ENCODE data around the gene TMX1. TPM values are rescaled to one million over a fixed set of nuclear protein-coding genes. Genes with fewer than 3 reads are reported as not detected.

The TMX1 gene
- total and polyA plus RNA-seq, 2 of the 8 experiments (the other 6 are each of a cell fraction or from before 2014, with no cell fraction given) = 26.6 to 84.0 TPM

- no peak for TF ChIP-seq E2F6 (IDR thresholded peaks at IDR 0.05)
- TF ChIP-seq SIN3A (conservative IDR thresholded peaks at IDR 0.05 in 1 of 2, IDR thresholded peaks at IDR 0.05 in 1 of 2; ENCODE audit: low read depth in 1 of 2, low read length in 2 of 2) = no peak
Measured at GRCh38 chr14:51291016-51291415, 51.0 kb downstream of the TMX1 start (continued).

All from H1 (cell line).